ENCODE data around the gene TMEM50A. TPM values are rescaled to one million over a fixed set of nuclear protein-coding genes. Genes with fewer than 3 reads are reported as not detected.
"Not testable (repeated sequence)": the region's sequence is repeated elsewhere in the genome, so short reads cannot be mapped to it uniquely, and the experiment has no call there.

TMEM50A gene
- total RNA-seq, 1 experiment from 2014 or later: 92.5 TPM

GRCh38 chr1:25329950-25330349, 8.2 kb upstream of the TMEM50A start:
- DNase-seq (ENCODE audit: extremely low read depth, low read depth): peak; percentile 15

- not testable (repeated sequence) for DNase-seq (ENCODE audit: extremely low read depth, low read depth)
Measured at GRCh38 chr1:25336922-25337354, 1.2 kb upstream of the TMEM50A start.

- DNase-seq (ENCODE audit: extremely low read depth, low read depth): not testable (repeated sequence)
Measured at GRCh38 chr1:25337483-25338187, 499 bp upstream of the TMEM50A start.

GRCh38 chr1:25338986-25339385, 852 bp downstream of the TMEM50A start:
- DNase-seq (ENCODE audit: extremely low read depth, low read depth): no peak

GRCh38 chr1:25341746-25342145, 3.6 kb downstream of the TMEM50A start:
- no peak for DNase-seq (ENCODE audit: extremely low read depth, low read depth)

- no peak for DNase-seq (ENCODE audit: extremely low read depth, low read depth)
Measured at GRCh38 chr1:25342846-25343245, 4.7 kb downstream of the TMEM50A start.

GRCh38 chr1:25343872-25344271, 5.7 kb downstream of the TMEM50A start:
- no peak for DNase-seq (ENCODE audit: extremely low read depth, low read depth)

- DNase-seq (ENCODE audit: extremely low read depth, low read depth): no peak
Measured at GRCh38 chr1:25347556-25347955, 9.4 kb downstream of the TMEM50A start.

GRCh38 chr1:25349606-25350005, 11.5 kb downstream of the TMEM50A start:
- DNase-seq (ENCODE audit: extremely low read depth, low read depth): no peak

GRCh38 chr1:25355841-25356395, 17.8 kb downstream of the TMEM50A start:
- no peak for DNase-seq (ENCODE audit: extremely low read depth, low read depth)

- DNase-seq (ENCODE audit: extremely low read depth, low read depth): no peak
Measured at GRCh38 chr1:25356441-25356840, 18.3 kb downstream of the TMEM50A start.

GRCh38 chr1:25356848-25357247, 18.7 kb downstream of the TMEM50A start:
- DNase-seq (ENCODE audit: extremely low read depth, low read depth): no peak

GRCh38 chr1:25360596-25361581, 22.8 kb downstream of the TMEM50A start:
- no peak for DNase-seq (ENCODE audit: extremely low read depth, low read depth)

GRCh38 chr1:25361901-25362300, 23.8 kb downstream of the TMEM50A start:
- no peak for DNase-seq (ENCODE audit: extremely low read depth, low read depth)

GRCh38 chr1:25362634-25363559, 24.8 kb downstream of the TMEM50A start:
- DNase-seq (ENCODE audit: extremely low read depth, low read depth): not testable (repeated sequence)

GRCh38 chr1:25369241-25369640, 31.1 kb downstream of the TMEM50A start:
- DNase-seq (ENCODE audit: extremely low read depth, low read depth): no peak

- not testable (repeated sequence) for DNase-seq (ENCODE audit: extremely low read depth, low read depth)
Measured at GRCh38 chr1:25369691-25370271, 31.6 kb downstream of the TMEM50A start.

GRCh38 chr1:25371757-25372156, 33.6 kb downstream of the TMEM50A start:
- not testable (repeated sequence) for DNase-seq (ENCODE audit: extremely low read depth, low read depth)

GRCh38 chr1:25378367-25378766, 40.2 kb downstream of the TMEM50A start:
- DNase-seq (ENCODE audit: extremely low read depth, low read depth): not testable (repeated sequence)

- DNase-seq (ENCODE audit: extremely low read depth, low read depth): not testable (repeated sequence)
Measured at GRCh38 chr1:25382543-25382942, 44.4 kb downstream of the TMEM50A start.

Measured in NCI-H460 (cell line).